Endodermal cell (in vitro differentiated cells): ENCODE data around the gene XPO6. TPM values are rescaled to one million over a fixed set of nuclear protein-coding genes. Genes with fewer than 3 reads are reported as not detected.

Experiments
- DNase-seq: peaks from one replicate; pipeline ENCODE4 v3.0.0-alpha.2; 2017
- H3K27ac ChIP-seq: 2 replicates; pipeline ENCODE4 v1.5.1; 2013; ENCODE audit warnings: mild to moderate bottlenecking, low read depth, low read length, moderate library complexity
- H3K27me3 ChIP-seq: 2 replicates; pipeline ENCODE4 v1.6.1; 2013; ENCODE audit warnings: mild to moderate bottlenecking, low read length, moderate library complexity; ENCODE audit not compliant: insufficient read depth, control insufficient read depth, poor library complexity, severe bottlenecking
- H3K36me3 ChIP-seq: 2 replicates; pipeline ENCODE4 v1.7.0; 2013; ENCODE audit warnings: mild to moderate bottlenecking, low read length, moderate library complexity; ENCODE audit not compliant: control insufficient read depth, insufficient read depth
- H3K4me1 ChIP-seq: one replicate; pipeline ENCODE4 v1.7.0; 2013; ENCODE audit warnings: low read length; ENCODE audit not compliant: control insufficient read depth, insufficient read depth
- H3K4me3 ChIP-seq: 2 replicates; pipeline ENCODE4 v1.5.1; 2013; ENCODE audit warnings: mild to moderate bottlenecking, low read length, moderate library complexity
- H3K9ac ChIP-seq: 2 replicates; pipeline ENCODE4 v1.6.1; 2013; ENCODE audit warnings: mild to moderate bottlenecking, low read length, moderate library complexity; ENCODE audit not compliant: poor library complexity, severe bottlenecking; ENCODE audit errors: extremely low read depth
- H3K9me3 ChIP-seq: 2 replicates; pipeline ENCODE4 v1.6.1; 2013; ENCODE audit warnings: mild to moderate bottlenecking, low read length, moderate library complexity; ENCODE audit not compliant: control insufficient read depth
- H3K27ac Mint-ChIP-seq: 2 replicates; pipeline ENCODE4 v1.8.0; 2020; ENCODE audit warnings: mixed read lengths
- H3K27me3 Mint-ChIP-seq: 2 replicates; pipeline ENCODE4 v1.8.0; 2021; ENCODE audit warnings: mild to moderate bottlenecking, mixed read lengths; ENCODE audit not compliant: insufficient read depth
- H3K36me3 Mint-ChIP-seq: 2 replicates; pipeline ENCODE4 v1.8.0; 2020; ENCODE audit warnings: low read depth, mixed read lengths
- H3K4me1 Mint-ChIP-seq: 2 replicates; pipeline ENCODE4 v1.8.0; 2020; ENCODE audit warnings: mixed read lengths
- H3K4me3 Mint-ChIP-seq: 2 replicates; pipeline ENCODE4 v1.8.0; 2020; ENCODE audit warnings: mild to moderate bottlenecking, moderate library complexity, mixed read lengths
- H3K9me3 Mint-ChIP-seq: 2 replicates; pipeline ENCODE4 v1.8.0; 2020; ENCODE audit warnings: mild to moderate bottlenecking, mixed read lengths
- WGBS, 2 experiments: methylation state at CpG; one replicate each; pipeline versions ENCODE4 v1.1.5 to v1.1.7; 2013; ENCODE audit warnings: missing lambda C conversion rate in 2 of 2, mixed read lengths in 1 of 2; ENCODE audit not compliant: insufficient coverage in 1 of 2, insufficient read length in 1 of 2; 5-methylcytosine and 5-hydroxymethylcytosine counted together
- total RNA-seq, 2 donors: library from RNA; stranded (reverse); fragmentation: NEBNext Ultra II Directional in 1 of 2; extraction: Animal tissue kit (Norgen Biotek cat#: 25700) in 1 of 2; gene quantifications; 2 replicates in 1 of 2; 3 replicates in 1 of 2; pipeline ENCODE4 v1.2.1, GENCODE V29; 2021
- TF ChIP-seq, protein P1 (sequence below): fragments of 200-600 bp; sonication (generic); conservative IDR thresholded peaks from 2 replicates; pipeline ENCODE4 v1.5.0; 2021; ENCODE audit warnings: antibody characterized with exemption, mild to moderate bottlenecking

XPO6 gene
- total RNA-seq, 2 donors from 2014 or later: 84.7 to 92.4 TPM

GRCh38 chr16:28204204-28204603, 7.6 kb downstream of the XPO6 start:
- Histone ChIP-seq H3K27me3 (no peaks in the 10 kb centered on the region), H3K4me3 (no peak overlapping the region), H3K9me3 (no peaks in the 10 kb centered on the region), H3K9ac (no peak overlapping the region), H3K36me3 (peaks cover 65% of the 10 kb centered on the region), H3K27ac (no peak overlapping the region), H3K4me1 (peaks cover 5% of the 10 kb centered on the region)
- no peak overlapping the region for H3K4me3 Mint-ChIP-seq
- WGBS, 2 experiments: 88 to 98% methylated on average over 4 of the region's 4 CpGs
- H3K4me1 Mint-ChIP-seq: peaks cover 8% of the 10 kb centered on the region
- DNase-seq: no peak
- TF ChIP-seq, protein P1, sequence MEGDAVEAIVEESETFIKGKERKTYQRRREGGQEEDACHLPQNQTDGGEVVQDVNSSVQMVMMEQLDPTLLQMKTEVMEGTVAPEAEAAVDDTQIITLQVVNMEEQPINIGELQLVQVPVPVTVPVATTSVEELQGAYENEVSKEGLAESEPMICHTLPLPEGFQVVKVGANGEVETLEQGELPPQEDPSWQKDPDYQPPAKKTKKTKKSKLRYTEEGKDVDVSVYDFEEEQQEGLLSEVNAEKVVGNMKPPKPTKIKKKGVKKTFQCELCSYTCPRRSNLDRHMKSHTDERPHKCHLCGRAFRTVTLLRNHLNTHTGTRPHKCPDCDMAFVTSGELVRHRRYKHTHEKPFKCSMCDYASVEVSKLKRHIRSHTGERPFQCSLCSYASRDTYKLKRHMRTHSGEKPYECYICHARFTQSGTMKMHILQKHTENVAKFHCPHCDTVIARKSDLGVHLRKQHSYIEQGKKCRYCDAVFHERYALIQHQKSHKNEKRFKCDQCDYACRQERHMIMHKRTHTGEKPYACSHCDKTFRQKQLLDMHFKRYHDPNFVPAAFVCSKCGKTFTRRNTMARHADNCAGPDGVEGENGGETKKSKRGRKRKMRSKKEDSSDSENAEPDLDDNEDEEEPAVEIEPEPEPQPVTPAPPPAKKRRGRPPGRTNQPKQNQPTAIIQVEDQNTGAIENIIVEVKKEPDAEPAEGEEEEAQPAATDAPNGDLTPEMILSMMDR: no peak
- H3K9me3 Mint-ChIP-seq: no peaks in the 10 kb centered on the region
- no peak overlapping the region for H3K27ac Mint-ChIP-seq
- peaks cover 31% of the 10 kb centered on the region for H3K36me3 Mint-ChIP-seq
- no peaks in the 10 kb centered on the region for H3K27me3 Mint-ChIP-seq

- H3K4me1 ChIP-seq: peaks cover 5% of the 10 kb centered on the region
- TF ChIP-seq, protein P1: peak; percentile 52
- Mint-ChIP-seq H3K27me3 (no peaks in the 10 kb centered on the region), H3K9me3 (no peaks in the 10 kb centered on the region), H3K4me3 (no peak overlapping the region), H3K4me1 (peaks cover 8% of the 10 kb centered on the region), H3K36me3 (peaks cover 25% of the 10 kb centered on the region), H3K27ac (no peak overlapping the region)
- H3K4me3 ChIP-seq: no peak overlapping the region
- DNase-seq: peak; percentile 56
- H3K9me3 ChIP-seq: no peaks in the 10 kb centered on the region
- H3K27ac ChIP-seq: no peak overlapping the region
- 92 to 93% methylated on average over 6 of the region's 6 CpGs for whole genome bisulfite sequencing, 2 experiments
- H3K36me3 ChIP-seq: peaks cover 52% of the 10 kb centered on the region
- H3K9ac ChIP-seq: no peak overlapping the region
- no peaks in the 10 kb centered on the region for H3K27me3 ChIP-seq
These were observed 9.5 kb downstream of the XPO6 start for GRCh38 chr16:28202147-28202746.

- Mint-ChIP-seq H3K27me3 (no peaks in the 10 kb centered on the region), H3K9me3 (no peaks in the 10 kb centered on the region), H3K4me1 (peaks cover 13% of the 10 kb centered on the region), H3K4me3 (no peak overlapping the region), H3K36me3 (peaks cover 24% of the 10 kb centered on the region), H3K27ac (peak overlapping the region; percentile 0)
- Histone ChIP-seq H3K36me3 (peaks cover 43% of the 10 kb centered on the region), H3K4me1 (peaks cover 5% of the 10 kb centered on the region), H3K9me3 (no peaks in the 10 kb centered on the region), H3K27me3 (no peaks in the 10 kb centered on the region), H3K4me3 (no peak overlapping the region), H3K9ac (no peak overlapping the region), H3K27ac (no peak overlapping the region)
- TF ChIP-seq, protein P1: no peak
- DNase-seq: no peak
- 92 to 97% methylated on average over 4 to 5 of the region's 5 CpGs for WGBS, 2 experiments
These were observed 11.1 kb downstream of the XPO6 start for GRCh38 chr16:28200661-28201060.
